Heart left ventricle (tissue), 16 donors: ENCODE results near the gene AHCYL2. TPM values are rescaled to one million over a fixed set of nuclear protein-coding genes. Genes with fewer than 3 reads are reported as not detected.
"Not testable (repeated sequence)": the region's sequence is repeated elsewhere in the genome, so short reads cannot be mapped to it uniquely, and the experiment has no call there.

Source experiments
- ATAC-seq, 4 donors: fragments of 200-7000 bp; cut with Tn5 transposase; one replicate each; pipeline ENCODE4 v1.9.1; 2020 to 2022; ENCODE audit warnings: moderate library complexity in 4 of 4, mild to moderate bottlenecking in 3 of 4, moderate number of reproducible peaks in 1 of 4
- DNase-seq, 5 donors: peaks; one replicate each; pipeline ENCODE4 v3.0.0-alpha.2; 2020
- H3K27ac ChIP-seq, 12 donors: fragments of 200-600 bp; sonication (generic) in 4 of 12; one replicate each; pipeline versions ENCODE4 v1.5.0 to v1.8.0; 2016 to 2022; ENCODE audit warnings: mild to moderate bottlenecking in 2 of 12
- H3K27me3 ChIP-seq, 9 donors: fragments of 200-600 bp; sonication (generic) in 2 of 9; one replicate each; pipeline versions ENCODE4 v1.5.1 to v1.8.0; 2016 to 2022; ENCODE audit warnings: mild to moderate bottlenecking in 3 of 9
- H3K36me3 ChIP-seq, 9 donors: fragments of 200-600 bp; sonication (generic) in 2 of 9; one replicate each; pipeline versions ENCODE4 v1.5.0 to v1.8.0; 2018 to 2022; ENCODE audit warnings: mild to moderate bottlenecking in 2 of 9
- H3K4me1 ChIP-seq, 12 donors: fragments of 200-600 bp; sonication (generic) in 4 of 12; one replicate each; pipeline versions ENCODE4 v1.5.0 to v1.8.0; 2016 to 2022; ENCODE audit warnings: mild to moderate bottlenecking in 3 of 12
- H3K4me3 ChIP-seq, 12 donors: fragments of 200-600 bp; sonication (generic) in 4 of 12; one replicate each; pipeline versions ENCODE4 v1.5.0 to v1.8.0; 2017 to 2022; ENCODE audit warnings: mild to moderate bottlenecking in 9 of 12, moderate library complexity in 4 of 12
- H3K9me3 ChIP-seq, 12 donors: fragments of 200-600 bp; sonication (generic) in 4 of 12; one replicate each; pipeline versions ENCODE4 v1.5.0 to v1.8.0; 2016 to 2022; ENCODE audit warnings: mild to moderate bottlenecking in 1 of 12
- POLR2A ChIP-seq, 2 donors: fragments of 450-650 bp; IDR thresholded peaks; one replicate each; pipeline ENCODE4 v1.6.1; 2017; ENCODE audit warnings: antibody characterized with exemption in 2 of 2, mild to moderate bottlenecking in 2 of 2, moderate library complexity in 2 of 2
- WGBS, 4 donors: extraction: QIAGEN DNeasy Blood & Tissue Kit in 2 of 4; methylation state at CpG; one replicate each; pipeline versions ENCODE4 v1.1.5 to v1.1.7; 2013 to 2018; 5-methylcytosine and 5-hydroxymethylcytosine counted together
- intact Hi-C, 10 donors: fragments of 100-400 bp; cut with DNase I; formaldehyde crosslinking; loops; one replicate each; pipeline versions ENCODE4 v1.11.1 to v1.14.2; 2022
- polyA plus RNA-seq, 2 donors: library from polyadenylated mRNA; stranded (reverse); fragments of 200-250 nt; gene quantifications; one replicate each; pipeline ENCODE4 v1.2.3, GENCODE V29; 2013
- total RNA-seq, 9 donors: library from RNA; depleted of rRNA in 2 of 9; stranded (reverse); fragments of >200 nt in 2 of 9; fragmentation: NEBNext Ultra II Directional in 3 of 9; extraction: Animal tissue kit (Norgen Biotek cat#: 25700) in 3 of 9; gene quantifications; one replicate each; pipeline versions ENCODE4 v1.1.0 to v1.2.4, GENCODE V29; 2016 to 2023
- TF ChIP-seq, protein P1 (sequence below), 12 donors: fragments of 200-600 bp; sonication (generic) in 4 of 12; IDR thresholded peaks; one replicate each; pipeline versions ENCODE4 v1.5.0 to v1.8.0; 2018 to 2022; ENCODE audit warnings: antibody characterized with exemption in 12 of 12, mild to moderate bottlenecking in 5 of 12
- donor health status: ischemic (EF 13 %, LVEDD 7.1; RV severe dilation, severe dysfunction).
- donor health status: healthy with polysubstance abuse.
- donor health status: DM: no; HTN: yes; CAD: no.
- donor health status: DM: no; HTN: no; CAD: no.
- donor health status: ischemic (EF 25% LVEDD 6.9; RV normal size, moderate dysfunction).
- donor health status: ischemic (EF 25% LVEDD 5.7; RV mildly dilated, moderate dysfunction).
- donor health status: healthy.
- donor health status: DM: yes; HTN: yes; CAD: no.
- donor health status: ischemic (EF 35%, LVEDD 5.7; RV mildly dilated, moderate dysfunction).
- donor health status: nonischemic (EF 11% LVEDD 7.7; RV severe dilation, severe dysfunction).
- donor health status: DM: yes; HTN: yes; CAD: no.
- donor health status: PGD.
- donor health status: ischemic (EF 29% LVEDD 5.4; RV normal size, mild dysfunction).
- donor health status: nonischemic (EF 23%, LVEDD 6.1; RV moderate dilation, normal function).

The AHCYL2 gene
- total and polyA plus RNA-seq, 11 donors: 1.3 to 7.6 (median 6.2) TPM

DNA sequence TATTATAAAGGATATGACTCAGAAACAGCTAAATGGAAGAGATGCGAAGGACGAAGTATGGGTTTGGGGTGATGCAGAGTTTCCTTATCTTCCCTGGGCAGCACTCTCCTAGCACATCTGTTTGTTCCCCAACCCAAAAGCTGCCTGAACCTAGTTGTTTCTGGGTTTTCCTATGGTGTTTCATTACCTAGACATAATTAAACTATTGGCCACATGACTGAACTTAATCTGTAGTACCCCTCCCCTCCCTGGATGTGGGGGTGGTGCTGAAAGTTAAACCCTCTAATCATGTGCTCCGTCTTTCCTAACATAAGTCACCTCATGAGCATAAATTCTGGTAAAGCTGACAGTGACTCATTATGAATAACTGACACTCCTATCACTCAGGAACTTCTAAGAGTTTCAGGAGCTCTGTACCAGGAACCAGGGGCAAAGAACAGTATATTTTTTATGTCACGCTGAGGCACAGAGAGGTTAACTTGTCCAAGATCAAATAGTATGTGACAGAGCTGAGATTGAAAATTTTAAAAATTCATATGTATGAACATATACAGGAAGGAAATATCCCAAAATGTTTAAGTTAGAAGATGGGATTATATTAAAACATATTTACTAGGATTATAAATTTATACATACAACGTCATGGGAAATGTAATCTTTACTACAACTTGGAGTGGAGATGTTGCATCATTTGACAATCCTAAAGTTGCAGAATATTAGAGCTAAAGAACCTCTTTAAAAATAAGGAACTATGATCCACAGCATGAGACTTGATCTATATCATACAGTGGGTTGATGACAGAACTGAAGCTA is 214.2 kb downstream of the AHCYL2 start:
- Histone ChIP-seq H3K4me3 (no peak overlapping the region), H3K36me3 (no peaks in the 10 kb centered on the region), H3K4me1 (peaks cover 0 to 26% (median 7%) of the 10 kb centered on the region in 12 donors), H3K9me3 (no peaks in the 10 kb centered on the region), H3K27me3 (peaks cover 0 to 19% (median 0%) of the 10 kb centered on the region in 9 donors), H3K27ac (peak overlapping the region in 2 of 12 donors; percentile 37 to 39)
- WGBS, 4 donors: 70 to 83% (median 76%) methylated on average over 5 of the region's 5 CpGs
- intact Hi-C loops: no loop called here
- ATAC-seq (no peak), DNase-seq (no peak)
- TF ChIP-seq POLR2A (IDR thresholded peaks at IDR 0.05): no peak
- TF ChIP-seq, protein P1, sequence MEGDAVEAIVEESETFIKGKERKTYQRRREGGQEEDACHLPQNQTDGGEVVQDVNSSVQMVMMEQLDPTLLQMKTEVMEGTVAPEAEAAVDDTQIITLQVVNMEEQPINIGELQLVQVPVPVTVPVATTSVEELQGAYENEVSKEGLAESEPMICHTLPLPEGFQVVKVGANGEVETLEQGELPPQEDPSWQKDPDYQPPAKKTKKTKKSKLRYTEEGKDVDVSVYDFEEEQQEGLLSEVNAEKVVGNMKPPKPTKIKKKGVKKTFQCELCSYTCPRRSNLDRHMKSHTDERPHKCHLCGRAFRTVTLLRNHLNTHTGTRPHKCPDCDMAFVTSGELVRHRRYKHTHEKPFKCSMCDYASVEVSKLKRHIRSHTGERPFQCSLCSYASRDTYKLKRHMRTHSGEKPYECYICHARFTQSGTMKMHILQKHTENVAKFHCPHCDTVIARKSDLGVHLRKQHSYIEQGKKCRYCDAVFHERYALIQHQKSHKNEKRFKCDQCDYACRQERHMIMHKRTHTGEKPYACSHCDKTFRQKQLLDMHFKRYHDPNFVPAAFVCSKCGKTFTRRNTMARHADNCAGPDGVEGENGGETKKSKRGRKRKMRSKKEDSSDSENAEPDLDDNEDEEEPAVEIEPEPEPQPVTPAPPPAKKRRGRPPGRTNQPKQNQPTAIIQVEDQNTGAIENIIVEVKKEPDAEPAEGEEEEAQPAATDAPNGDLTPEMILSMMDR (IDR thresholded peaks at IDR 0.05): no peak

DNA sequence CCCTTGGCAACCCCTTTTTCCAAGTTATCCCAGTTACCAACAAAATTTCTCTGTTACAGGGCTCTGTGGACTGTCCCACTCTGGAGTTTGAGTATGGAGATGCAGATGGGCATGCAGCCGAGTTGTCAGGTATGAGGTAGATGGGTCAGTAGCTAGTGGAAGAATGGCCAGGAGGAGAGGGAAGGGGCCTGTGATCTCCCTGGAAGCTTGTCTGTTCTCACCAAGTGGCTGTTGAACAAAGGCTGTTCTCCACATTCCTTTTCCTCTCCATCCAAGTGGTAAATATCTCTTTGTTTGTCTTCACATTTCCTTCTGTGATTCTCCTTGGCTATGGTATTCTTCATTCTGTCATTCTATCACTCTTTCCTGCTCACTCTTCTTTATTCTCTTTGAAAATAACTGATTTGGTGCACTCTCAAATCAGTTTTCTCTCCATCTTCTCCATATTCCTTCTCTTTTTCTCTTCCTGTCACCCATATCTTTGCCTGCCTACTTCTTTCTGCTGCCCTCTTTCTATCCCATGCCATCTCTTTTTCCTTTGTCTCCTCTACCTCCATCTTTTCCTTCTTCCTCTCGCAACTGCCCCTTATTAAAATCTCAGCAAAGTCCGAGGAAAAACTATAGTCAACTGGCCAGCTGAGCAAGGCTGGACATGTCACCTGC is 215.3 kb downstream of the AHCYL2 start:
- Histone ChIP-seq H3K27ac (peak overlapping the region in 1 of 12 donors; percentile 39), H3K9me3 (no peaks in the 10 kb centered on the region), H3K4me1 (peaks cover 0 to 25% (median 7%) of the 10 kb centered on the region in 12 donors), H3K36me3 (no peaks in the 10 kb centered on the region), H3K4me3 (no peak overlapping the region), H3K27me3 (peaks cover 0 to 13% (median 0%) of the 10 kb centered on the region in 9 donors)
- WGBS, 4 donors: 87 to 97% (median 94%) methylated on average over 3 of the region's 3 CpGs
- no peak for TF ChIP-seq POLR2A (IDR thresholded peaks at IDR 0.05)
- TF ChIP-seq, protein P1 (IDR thresholded peaks at IDR 0.05): no peak
- no peak for ATAC-seq
- intact Hi-C loops: no loop called here
- DNase-seq: no peak

DNA sequence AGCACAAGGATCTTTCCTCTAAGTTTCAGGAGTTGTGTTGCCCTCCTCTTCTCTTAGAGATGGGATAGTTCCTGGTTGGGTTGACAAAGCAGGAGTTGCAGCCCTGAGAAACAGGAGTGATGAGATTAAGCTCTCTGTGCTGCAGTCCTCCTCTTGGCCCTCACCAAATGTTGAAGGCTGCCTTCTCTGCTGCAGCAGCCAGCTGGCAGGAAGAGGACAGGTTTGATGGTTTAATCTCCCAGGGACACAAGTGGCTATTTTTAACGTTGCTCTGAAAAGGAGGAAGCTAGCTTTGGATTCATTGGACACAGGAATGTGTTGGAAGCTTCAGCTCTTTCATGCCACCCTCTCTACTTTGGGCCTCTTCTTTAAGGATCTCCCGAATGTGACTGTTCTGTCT is 218.8 kb downstream of the AHCYL2 start:
- Histone ChIP-seq H3K4me1 (peaks cover 0 to 19% (median 5%) of the 10 kb centered on the region in 12 donors), H3K27me3 (no peaks in the 10 kb centered on the region), H3K4me3 (no peak overlapping the region), H3K36me3 (peaks cover 0 to 4% (median 0%) of the 10 kb centered on the region in 9 donors), H3K27ac (peak overlapping the region in 10 of 12 donors; percentile 11 to 71 (median 49)), H3K9me3 (peaks cover 0 to 7% (median 1%) of the 10 kb centered on the region in 12 donors)
- ATAC-seq (peak; percentile 96 to 97 (median 97)), DNase-seq (peak in 4 of 5 donors; percentile 41 to 73 (median 60))
- no peak for TF ChIP-seq POLR2A (IDR thresholded peaks at IDR 0.05)
- TF ChIP-seq, protein P1 (IDR thresholded peaks at IDR 0.05): no peak
- intact Hi-C loops: no loop called here
- 11 to 23% (median 16%) methylated on average over 2 of the region's 2 CpGs for WGBS, 4 donors

DNA sequence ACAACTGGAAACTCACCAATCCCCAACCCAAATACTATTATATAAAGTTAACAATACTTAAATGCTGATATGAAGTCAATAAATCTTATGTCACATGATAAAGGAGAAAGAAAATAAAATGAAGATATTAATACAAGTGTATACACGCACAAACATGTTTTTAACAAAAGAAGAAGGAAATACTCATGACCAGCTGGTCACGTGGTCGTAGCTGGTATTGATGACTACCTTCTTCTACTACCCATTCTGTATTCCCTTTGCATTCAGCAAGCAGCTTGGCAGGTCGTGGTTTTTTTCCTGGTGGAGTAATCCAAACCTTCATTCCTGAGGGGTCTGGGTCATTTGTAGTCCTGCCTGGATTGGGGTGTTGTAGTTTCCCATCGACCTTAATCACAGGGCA is 219.9 kb downstream of the AHCYL2 start:
- intact Hi-C loops, DNase-seq, ATAC-seq: not testable (repeated sequence)

DNA sequence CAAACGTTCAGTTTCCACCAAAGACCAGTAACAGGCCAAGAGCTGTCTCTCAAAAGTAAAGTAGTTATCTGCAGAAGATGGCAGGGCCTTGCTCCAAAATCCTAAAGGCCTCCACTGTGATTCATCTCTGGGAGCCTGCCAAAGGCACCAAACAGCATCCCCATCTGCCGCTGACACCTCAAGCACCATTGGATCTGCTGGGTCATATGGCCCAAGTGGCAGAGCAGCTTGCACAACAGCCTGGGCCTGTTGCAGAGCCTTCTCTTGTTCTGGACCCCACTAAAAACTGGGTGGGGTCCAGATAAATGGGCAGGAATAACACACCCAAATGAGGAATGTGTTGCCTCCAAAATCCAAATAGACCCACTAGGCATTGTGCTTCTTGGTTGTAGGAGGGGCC is 222.1 kb downstream of the AHCYL2 start:
- DNase-seq: peak in 1 of 5 donors; percentile 33
- H3K27me3 ChIP-seq, H3K4me3 ChIP-seq, ATAC-seq, H3K27ac ChIP-seq, intact Hi-C loops: not testable (repeated sequence)
- 32 to 45% (median 35%) methylated on average over 1 to 2 of the region's 2 CpGs; no CpG with 5 or more reads in 1 of the 4 donors for WGBS, 4 donors
- Histone ChIP-seq H3K9me3 (peaks cover 0 to 19% (median 4%) of the 10 kb centered on the region in 12 donors), H3K4me1 (peaks cover 0 to 13% (median 4%) of the 10 kb centered on the region in 12 donors), H3K36me3 (peaks cover 0 to 12% (median 0%) of the 10 kb centered on the region in 9 donors)

More for the DNA sequence above, 219.9 kb downstream of the AHCYL2 start:
- Histone ChIP-seq H3K9me3 (peaks cover 0 to 17% (median 4%) of the 10 kb centered on the region in 12 donors), H3K4me1 (peaks cover 0 to 13% (median 4%) of the 10 kb centered on the region in 12 donors), H3K36me3 (peaks cover 0 to 12% (median 0%) of the 10 kb centered on the region in 9 donors)
- WGBS, 4 donors: 95 to 96% (median 95%) methylated on average over 5 of the region's 5 CpGs
- H3K27me3 ChIP-seq, H3K27ac ChIP-seq, H3K4me3 ChIP-seq: not testable (repeated sequence)

DNA sequence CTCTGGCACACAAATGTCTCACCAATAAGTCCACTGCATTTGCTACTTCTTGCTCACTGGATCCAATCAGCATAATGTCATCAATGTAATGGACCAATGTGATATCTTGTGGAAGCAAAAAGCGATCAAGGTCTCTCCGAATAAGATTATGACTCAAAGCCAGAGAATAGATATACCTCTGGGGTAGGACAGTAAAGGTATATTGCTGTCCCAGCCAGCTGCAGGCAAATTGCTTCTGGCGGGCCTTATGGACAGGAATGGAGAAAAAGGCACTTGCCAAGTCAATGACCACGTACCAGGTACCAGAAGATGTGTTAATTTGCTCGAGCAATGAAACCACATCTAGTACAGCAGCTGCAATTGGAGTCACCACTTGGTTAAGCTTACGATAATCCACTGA is 222.6 kb downstream of the AHCYL2 start:
- peaks cover 0 to 12% (median 0%) of the 10 kb centered on the region in 9 donors for H3K36me3 ChIP-seq
- 96 to 99% (median 97%) methylated on average over 6 of the region's 6 CpGs for WGBS, 4 donors
- H3K4me3 ChIP-seq, H3K27ac ChIP-seq, intact Hi-C loops, DNase-seq, H3K27me3 ChIP-seq, ATAC-seq: not testable (repeated sequence)
- H3K9me3 ChIP-seq: peaks cover 0 to 19% (median 4%) of the 10 kb centered on the region in 12 donors
- peaks cover 0 to 13% (median 4%) of the 10 kb centered on the region in 12 donors for H3K4me1 ChIP-seq

DNA sequence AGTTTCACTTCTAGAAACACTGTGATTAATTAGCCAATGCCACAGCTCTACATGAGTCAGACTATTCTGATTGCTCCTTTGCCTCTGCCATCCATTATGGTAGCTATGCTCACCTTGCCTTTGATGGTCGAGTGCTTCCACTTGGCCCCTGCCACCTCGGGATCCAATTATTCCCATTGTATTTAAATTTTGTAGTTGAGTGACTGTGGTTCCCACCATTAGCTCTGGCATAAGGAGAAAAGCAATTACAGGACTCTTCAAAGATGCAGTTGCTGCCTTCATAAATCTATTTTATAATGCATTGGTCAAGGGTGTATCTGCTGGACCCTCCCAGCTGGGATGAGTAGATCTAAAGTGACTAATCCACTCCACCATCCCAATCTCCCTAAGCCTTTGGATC is 223.8 kb downstream of the AHCYL2 start:
- DNase-seq, intact Hi-C loops, H3K27me3 ChIP-seq, H3K4me3 ChIP-seq, H3K27ac ChIP-seq, ATAC-seq: not testable (repeated sequence)
- 87 to 93% (median 89%) methylated on average over 2 of the region's 2 CpGs for WGBS, 4 donors
- Histone ChIP-seq H3K4me1 (peaks cover 0 to 12% (median 4%) of the 10 kb centered on the region in 12 donors), H3K36me3 (peaks cover 0 to 12% (median 0%) of the 10 kb centered on the region in 9 donors), H3K9me3 (peaks cover 0 to 19% (median 4%) of the 10 kb centered on the region in 12 donors)
